CD8-positive, alpha-beta memory T cell (primary cell): ENCODE measurements around the gene RHBDD3. TPM values are rescaled to one million over a fixed set of nuclear protein-coding genes. Genes with fewer than 3 reads are reported as not detected.
A peak's percentile ranks its signal among the peaks of the same experiment; 100 is the strongest.

ENCODE experiments used
- CTCF ChIA-PET: fragments of 350-600 bp; sonication (Branson Sonifier 250); formaldehyde crosslinking; loops from one replicate; lab custom pipeline; 2021; ENCODE audit warnings: antibody characterized with exemption; lab: Charles Lee
- POLR2A ChIA-PET: fragments of 350-600 bp; sonication (Branson Sonifier 250); formaldehyde crosslinking; loops from one replicate; lab custom pipeline; 2021; ENCODE audit warnings: antibody characterized with exemption; lab: Charles Lee
- DNase-seq, 5 donors: peaks; one replicate each; pipeline versions ENCODE4 v3.0.0 to v3.0.0-alpha.2; 2020 to 2022; ENCODE audit warnings: mixed read lengths in 1 of 5
- H3K27ac ChIP-seq: one replicate; pipeline ENCODE4 v1.7.0; 2013; ENCODE audit warnings: low read depth, mild to moderate bottlenecking, low read length, moderate library complexity
- H3K27me3 ChIP-seq: 2 replicates; pipeline ENCODE4 v1.7.0; 2013; ENCODE audit warnings: low read length, mild to moderate bottlenecking; ENCODE audit not compliant: insufficient read depth, poor library complexity, severe bottlenecking
- H3K36me3 ChIP-seq: 2 replicates; pipeline ENCODE4 v1.7.0; 2013; ENCODE audit warnings: mild to moderate bottlenecking, low read length, moderate library complexity; ENCODE audit not compliant: insufficient read depth
- H3K4me1 ChIP-seq: 2 replicates; pipeline ENCODE4 v1.7.0; 2013; ENCODE audit warnings: mild to moderate bottlenecking, low read length, moderate library complexity; ENCODE audit not compliant: insufficient read depth
- H3K4me3 ChIP-seq: 2 replicates; pipeline ENCODE4 v1.7.0; 2013; ENCODE audit warnings: mild to moderate bottlenecking, low read length
- H3K9me3 ChIP-seq: 2 replicates; pipeline ENCODE4 v1.7.0; 2013; ENCODE audit warnings: mild to moderate bottlenecking, low read length
- H3K27ac Mint-ChIP-seq, 8 donors: one replicate each; pipeline ENCODE4 v1.8.0; 2020 to 2021; ENCODE audit warnings: mixed read lengths in 8 of 8, mild to moderate bottlenecking in 6 of 8, inconsistent platforms in 3 of 8, moderate library complexity in 3 of 8
- H3K27me3 Mint-ChIP-seq, 2 donors: one replicate each; pipeline ENCODE4 v1.8.0; 2020 to 2021; ENCODE audit warnings: mixed read lengths in 2 of 2, mild to moderate bottlenecking in 1 of 2, moderate library complexity in 1 of 2
- H3K36me3 Mint-ChIP-seq, 3 donors: one replicate each; pipeline ENCODE4 v1.8.0; 2020 to 2021; ENCODE audit warnings: mixed read lengths in 3 of 3, inconsistent platforms in 1 of 3, mild to moderate bottlenecking in 1 of 3
- H3K4me1 Mint-ChIP-seq, 3 donors: one replicate each; pipeline ENCODE4 v1.8.0; 2020 to 2021; ENCODE audit warnings: mixed read lengths in 3 of 3, inconsistent platforms in 1 of 3, mild to moderate bottlenecking in 1 of 3
- H3K4me3 Mint-ChIP-seq, 7 donors: one replicate each; pipeline ENCODE4 v1.8.0; 2020 to 2021; ENCODE audit warnings: mixed read lengths in 7 of 7, mild to moderate bottlenecking in 6 of 7, moderate library complexity in 4 of 7, inconsistent platforms in 2 of 7
- H3K9me3 Mint-ChIP-seq, 5 donors: one replicate each; pipeline ENCODE4 v1.8.0; 2020 to 2022; ENCODE audit warnings: mixed read lengths in 5 of 5, mild to moderate bottlenecking in 3 of 5, moderate library complexity in 2 of 5, inconsistent platforms in 1 of 5
- polyA plus RNA-seq: library from polyadenylated mRNA; unstranded; fragments of 300-500 nt; fragmentation: Illumina TruSeq; gene quantifications from one replicate; pipeline ENCODE4 v1.2.3, GENCODE V29; 2021
- total RNA-seq, 2 experiments: library from RNA; stranded (reverse); gene quantifications; one replicate each; pipeline ENCODE4 v1.2.3, GENCODE V29; 2021

RHBDD3 gene
- total and polyA plus RNA-seq, 3 experiments from 2014 or later: 10.4 to 41.0 (median 37.9) TPM

- H3K27ac ChIP-seq: no peak overlapping the region
- Mint-ChIP-seq H3K9me3 (no peaks in the 10 kb centered on the region), H3K27me3 (peaks cover 0 to 2% of the 10 kb centered on the region in 2 donors), H3K4me3 (no peak overlapping the region), H3K27ac (peak overlapping the region in 1 of 8 donors; percentile 26), H3K36me3 (peaks cover 20 to 95% (median 38%) of the 10 kb centered on the region in 3 donors), H3K4me1 (peaks cover 13 to 51% (median 28%) of the 10 kb centered on the region in 3 donors)
- no peaks in the 10 kb centered on the region for H3K4me1 ChIP-seq
- peaks cover 75% of the 10 kb centered on the region for H3K36me3 ChIP-seq
- no peak for DNase-seq
- H3K4me3 ChIP-seq: no peak overlapping the region
- no peaks in the 10 kb centered on the region for H3K27me3 ChIP-seq
- H3K9me3 ChIP-seq: no peaks in the 10 kb centered on the region
- POLR2A ChIA-PET: no interaction called here
- CTCF ChIA-PET: no interaction called here
Observed at GRCh38 chr22:29290061-29290460, 22.3 kb upstream of the RHBDD3 start.

- Mint-ChIP-seq H3K9me3 (no peaks in the 10 kb centered on the region), H3K27ac (peak overlapping the region in 3 of 8 donors; percentile 0 to 39 (median 14)), H3K4me3 (no peak overlapping the region), H3K36me3 (peaks cover 26 to 94% (median 42%) of the 10 kb centered on the region in 3 donors), H3K27me3 (peaks cover 0 to 2% of the 10 kb centered on the region in 2 donors), H3K4me1 (peaks cover 18 to 51% (median 35%) of the 10 kb centered on the region in 3 donors)
- Histone ChIP-seq H3K9me3 (no peaks in the 10 kb centered on the region), H3K4me3 (no peak overlapping the region), H3K4me1 (no peaks in the 10 kb centered on the region), H3K27me3 (no peaks in the 10 kb centered on the region), H3K27ac (no peak overlapping the region), H3K36me3 (peaks cover 81% of the 10 kb centered on the region)
- ChIA-PET POLR2A (no interaction called here), CTCF (interaction anchor here (1.8 kb wide), 1 partner anchor 17 kb away, joined by 4 read pairs; no protein-coding TSS in a partner anchor)
- no peak for DNase-seq
Observed at GRCh38 chr22:29288837-29289236, 21.1 kb upstream of the RHBDD3 start.

- Mint-ChIP-seq H3K4me1 (peaks cover 23 to 50% (median 45%) of the 10 kb centered on the region in 3 donors), H3K4me3 (peak overlapping the region in 1 of 7 donors; percentile 23), H3K27ac (peak overlapping the region in 1 of 8 donors; percentile 2), H3K9me3 (no peaks in the 10 kb centered on the region), H3K27me3 (peaks cover 0 to 2% of the 10 kb centered on the region in 2 donors), H3K36me3 (peaks cover 18 to 95% (median 34%) of the 10 kb centered on the region in 3 donors)
- Histone ChIP-seq H3K27ac (no peak overlapping the region), H3K27me3 (no peaks in the 10 kb centered on the region), H3K4me1 (no peaks in the 10 kb centered on the region), H3K9me3 (no peaks in the 10 kb centered on the region), H3K4me3 (no peak overlapping the region), H3K36me3 (peaks cover 74% of the 10 kb centered on the region)
- ChIA-PET CTCF (no interaction called here), POLR2A (no interaction called here)
- DNase-seq: no peak
Observed at GRCh38 chr22:29284196-29284595, 16.4 kb upstream of the RHBDD3 start.

- Mint-ChIP-seq H3K27ac (peak overlapping the region in 5 of 8 donors; percentile 2 to 62 (median 17)), H3K4me3 (no peak overlapping the region), H3K36me3 (peaks cover 4 to 96% (median 26%) of the 10 kb centered on the region in 3 donors), H3K9me3 (no peaks in the 10 kb centered on the region), H3K4me1 (peaks cover 60 to 78% (median 76%) of the 10 kb centered on the region in 3 donors), H3K27me3 (no peaks in the 10 kb centered on the region)
- Histone ChIP-seq H3K27me3 (no peaks in the 10 kb centered on the region), H3K27ac (no peak overlapping the region), H3K4me1 (peaks cover 33% of the 10 kb centered on the region), H3K9me3 (no peaks in the 10 kb centered on the region), H3K4me3 (no peak overlapping the region), H3K36me3 (peaks cover 73% of the 10 kb centered on the region)
- POLR2A ChIA-PET: no interaction called here
- no peak for DNase-seq
- CTCF ChIA-PET: no interaction called here
Observed at GRCh38 chr22:29277927-29278326, 10.1 kb upstream of the RHBDD3 start.

GRCh38 chr22:29275819-29276565 lies 8.2 kb upstream of the RHBDD3 start:
- no peak for DNase-seq
- no peaks in the 10 kb centered on the region for H3K27me3 Mint-ChIP-seq
- no peaks in the 10 kb centered on the region for H3K9me3 Mint-ChIP-seq
- peak overlapping the region in 3 of 7 donors; percentile 41 to 49 (median 45) for H3K4me3 Mint-ChIP-seq
- ChIA-PET POLR2A (interaction anchor here (0.7 kb wide), 1 partner anchor 15 kb away, joined by 3 read pairs; no protein-coding TSS in a partner anchor), CTCF (no interaction called here)
- H3K36me3 Mint-ChIP-seq: peaks cover 4 to 93% (median 22%) of the 10 kb centered on the region in 3 donors
- Histone ChIP-seq H3K4me3 (no peak overlapping the region), H3K27ac (no peak overlapping the region), H3K36me3 (peaks cover 69% of the 10 kb centered on the region), H3K4me1 (peaks cover 51% of the 10 kb centered on the region), H3K27me3 (no peaks in the 10 kb centered on the region), H3K9me3 (no peaks in the 10 kb centered on the region)
- peak overlapping the region in 5 of 8 donors; percentile 3 to 80 (median 58) for H3K27ac Mint-ChIP-seq
- H3K4me1 Mint-ChIP-seq: peaks cover 75 to 89% (median 88%) of the 10 kb centered on the region in 3 donors

- peaks cover 60% of the 10 kb centered on the region for H3K4me1 ChIP-seq
- H3K4me3 ChIP-seq: no peak overlapping the region
- Mint-ChIP-seq H3K9me3 (no peaks in the 10 kb centered on the region), H3K27me3 (no peaks in the 10 kb centered on the region), H3K36me3 (peaks cover 4 to 94% (median 22%) of the 10 kb centered on the region in 3 donors), H3K4me3 (no peak overlapping the region), H3K27ac (peak overlapping the region in 1 of 8 donors; percentile 71), H3K4me1 (peaks cover 80 to 94% (median 93%) of the 10 kb centered on the region in 3 donors)
- no peaks in the 10 kb centered on the region for H3K9me3 ChIP-seq
- CTCF ChIA-PET: interaction anchor here (1.2 kb wide), 1 partner anchor 30 kb away, joined by 3 read pairs; no protein-coding TSS in a partner anchor
- DNase-seq: no peak
- H3K36me3 ChIP-seq: peaks cover 66% of the 10 kb centered on the region
- POLR2A ChIA-PET: no interaction called here
- no peaks in the 10 kb centered on the region for H3K27me3 ChIP-seq
- no peak overlapping the region for H3K27ac ChIP-seq
Observed at GRCh38 chr22:29275167-29275566, 7.4 kb upstream of the RHBDD3 start.

GRCh38 chr22:29272624-29273023 lies 4.8 kb upstream of the RHBDD3 start:
- peaks cover 45% of the 10 kb centered on the region for H3K36me3 ChIP-seq
- DNase-seq: no peak
- H3K27me3 ChIP-seq: no peaks in the 10 kb centered on the region
- CTCF ChIA-PET: interaction anchor here (0.9 kb wide), 1 partner anchor 21 kb away, joined by 3 read pairs; no protein-coding TSS in a partner anchor
- H3K27ac ChIP-seq: no peak overlapping the region
- H3K4me1 Mint-ChIP-seq: peaks cover 86 to 91% (median 88%) of the 10 kb centered on the region in 3 donors
- H3K27me3 Mint-ChIP-seq: peaks cover 0 to 2% of the 10 kb centered on the region in 2 donors
- H3K4me3 Mint-ChIP-seq: peak overlapping the region in 6 of 7 donors; percentile 23 to 99 (median 84)
- peaks cover 0 to 89% (median 13%) of the 10 kb centered on the region in 3 donors for H3K36me3 Mint-ChIP-seq
- H3K4me3 ChIP-seq: no peak overlapping the region
- POLR2A ChIA-PET: no interaction called here
- peaks cover 69% of the 10 kb centered on the region for H3K4me1 ChIP-seq
- peak overlapping the region in 2 of 8 donors; percentile 42 to 76 for H3K27ac Mint-ChIP-seq
- no peaks in the 10 kb centered on the region for H3K9me3 Mint-ChIP-seq
- H3K9me3 ChIP-seq: no peaks in the 10 kb centered on the region
